Vagina (tissue), 2 donors: ENCODE data around the gene S100A2. TPM values are rescaled to one million over a fixed set of nuclear protein-coding genes. Genes with fewer than 3 reads are reported as not detected.

Experiments
- DNase-seq, 2 donors: peaks; one replicate each; pipeline ENCODE4 v3.0.0-alpha.2; 2017; ENCODE audit errors: extremely low spot score in 2 of 2
- H3K27ac ChIP-seq: fragments of 200-600 bp; sonication (generic); one replicate; pipeline ENCODE4 v1.5.1; 2019
- H3K27me3 ChIP-seq: fragments of 200-600 bp; sonication (generic); one replicate; pipeline ENCODE4 v1.5.1; 2019
- H3K36me3 ChIP-seq, 2 donors: fragments of 200-600 bp; sonication (generic); one replicate each; pipeline ENCODE4 v1.5.1; 2017 to 2019
- H3K4me1 ChIP-seq: fragments of 200-600 bp; sonication (generic); one replicate; pipeline ENCODE4 v1.5.1; 2019
- H3K4me3 ChIP-seq, 2 donors: fragments of 200-600 bp; sonication (generic); 1 replicate in 1 of 2; 2 replicates in 1 of 2; pipeline ENCODE4 v1.5.1; 2016 to 2019
- H3K9me3 ChIP-seq: fragments of 200-600 bp; sonication (generic); one replicate; pipeline ENCODE4 v1.5.1; 2019
- CTCF ChIP-seq, 3 experiments: fragments of 450-650 bp in 2 of 3; fragments of 200-600 bp in 1 of 3; sonication (generic) in 1 of 3; IDR thresholded peaks; one replicate each; pipeline ENCODE4 v1.5.1; 2017 to 2019; ENCODE audit warnings: antibody characterized with exemption in 3 of 3, mild to moderate bottlenecking in 2 of 3, moderate library complexity in 2 of 3
- POLR2A ChIP-seq, 2 donors: fragments of 450-650 bp; IDR thresholded peaks; one replicate each; pipeline ENCODE4 v1.6.1; 2017; ENCODE audit warnings: antibody characterized with exemption in 2 of 2, mild to moderate bottlenecking in 2 of 2, moderate library complexity in 2 of 2
- POLR2AphosphoS5 ChIP-seq, 2 donors: sonication (generic); formaldehyde crosslinking; IDR thresholded peaks; one replicate each; pipeline ENCODE4 v1.9.0; 2017; ENCODE audit warnings: antibody characterized with exemption in 2 of 2, mild to moderate bottlenecking in 2 of 2, low read depth in 1 of 2; ENCODE audit not compliant: insufficient read depth in 1 of 2
- intact Hi-C: fragments of 100-400 bp; cut with DNase I; formaldehyde crosslinking; loops from one replicate; pipeline ENCODE4 v1.15.1; 2023
- total RNA-seq: library from RNA; depleted of rRNA; stranded (reverse); fragments of >200 nt; gene quantifications from one replicate; pipeline ENCODE4 v1.2.3, GENCODE V29; 2016

Gene S100A2
- total RNA-seq, 1 donor from 2014 or later: 470 TPM

- H3K4me3 ChIP-seq: no peak overlapping the region
- intact Hi-C loops: loop anchor here (2.0 kb wide), 1 partner anchor 13 kb away; no protein-coding TSS in a partner anchor
- no peaks in the 10 kb centered on the region for H3K27me3 ChIP-seq
- H3K9me3 ChIP-seq: no peaks in the 10 kb centered on the region
- H3K36me3 ChIP-seq: no peaks in the 10 kb centered on the region
- peak in 1 of 2 donors; percentile 87 for DNase-seq
- H3K4me1 ChIP-seq: peaks cover 86% of the 10 kb centered on the region
- no peak for TF ChIP-seq POLR2A (IDR thresholded peaks at IDR 0.05)
- no peak for TF ChIP-seq POLR2AphosphoS5 (IDR thresholded peaks at IDR 0.05; ENCODE audit: insufficient read depth in 1 of 2, low read depth in 1 of 2)
- TF ChIP-seq CTCF (IDR thresholded peaks at IDR 0.05): no peak
- H3K27ac ChIP-seq: peak overlapping the region; percentile 99
These were observed 15.8 kb downstream of the S100A2 start for GRCh38 chr1:153549741-153550397.

- intact Hi-C loops: loop anchor here (2.0 kb wide), 1 partner anchor 14 kb away; no protein-coding TSS in a partner anchor
- Histone ChIP-seq H3K9me3 (no peaks in the 10 kb centered on the region), H3K27ac (peak within 1 kb of the TSS; percentile 99), H3K27me3 (no peaks in the 10 kb centered on the region), H3K4me3 (peak within 1 kb of the TSS in 1 of 2 donors; percentile 4), H3K36me3 (no peaks in the 10 kb centered on the region), H3K4me1 (peaks cover 86% of the 10 kb centered on the region)
- TF ChIP-seq CTCF (IDR thresholded peaks at IDR 0.05) (peak in 1 of 3 experiments; percentile 12), POLR2AphosphoS5 (IDR thresholded peaks at IDR 0.05; ENCODE audit: insufficient read depth in 1 of 2, low read depth in 1 of 2) (peak; percentile 62 to 82), POLR2A (IDR thresholded peaks at IDR 0.05) (no peak)
- peak; percentile 91 to 96 for DNase-seq
These were observed 16.6 kb downstream of the S100A2 start, which contains the start of gene S100A3 for GRCh38 chr1:153548722-153549688. TSS of gene S100A3 (minus strand) at chr1:153549258. CDS start at chr1:153548485, 773 bp downstream.

GRCh38 chr1:153547560-153548551 lies 17.8 kb downstream of the S100A2 start:
- intact Hi-C loops: loop anchor here (2.0 kb wide), 1 partner anchor 15 kb away; no protein-coding TSS in a partner anchor
- H3K27me3 ChIP-seq: no peaks in the 10 kb centered on the region
- no peaks in the 10 kb centered on the region for H3K9me3 ChIP-seq
- peak in 1 of 2 donors; percentile 19 for TF ChIP-seq POLR2AphosphoS5 (IDR thresholded peaks at IDR 0.05; ENCODE audit: insufficient read depth in 1 of 2, low read depth in 1 of 2)
- no peak for TF ChIP-seq CTCF (IDR thresholded peaks at IDR 0.05)
- H3K4me3 ChIP-seq: peak overlapping the region in 1 of 2 donors; percentile 61
- H3K27ac ChIP-seq: peak overlapping the region; percentile 99
- peaks cover 0 to 7% of the 10 kb centered on the region in 2 donors for H3K36me3 ChIP-seq
- DNase-seq: peak in 1 of 2 donors; percentile 87
- H3K4me1 ChIP-seq: peaks cover 86% of the 10 kb centered on the region

- peaks cover 93% of the 10 kb centered on the region for H3K4me1 ChIP-seq
- H3K36me3 ChIP-seq: peaks cover 0 to 7% of the 10 kb centered on the region in 2 donors
- H3K9me3 ChIP-seq: no peaks in the 10 kb centered on the region
- intact Hi-C loops: no loop called here
- DNase-seq: peak in 1 of 2 donors; percentile 83
- H3K27me3 ChIP-seq: no peaks in the 10 kb centered on the region
- TF ChIP-seq POLR2A (IDR thresholded peaks at IDR 0.05) (no peak), POLR2AphosphoS5 (IDR thresholded peaks at IDR 0.05; ENCODE audit: insufficient read depth in 1 of 2, low read depth in 1 of 2) (peak in 1 of 2 donors; percentile 77), CTCF (IDR thresholded peaks at IDR 0.05) (no peak)
- peak overlapping the region; percentile 99 for H3K27ac ChIP-seq
- peak overlapping the region; percentile 56 to 61 for H3K4me3 ChIP-seq
These were observed 18.7 kb downstream of the S100A2 start for GRCh38 chr1:153546796-153547559.
